ENCODE measurements around the gene GPR142.

DNA sequence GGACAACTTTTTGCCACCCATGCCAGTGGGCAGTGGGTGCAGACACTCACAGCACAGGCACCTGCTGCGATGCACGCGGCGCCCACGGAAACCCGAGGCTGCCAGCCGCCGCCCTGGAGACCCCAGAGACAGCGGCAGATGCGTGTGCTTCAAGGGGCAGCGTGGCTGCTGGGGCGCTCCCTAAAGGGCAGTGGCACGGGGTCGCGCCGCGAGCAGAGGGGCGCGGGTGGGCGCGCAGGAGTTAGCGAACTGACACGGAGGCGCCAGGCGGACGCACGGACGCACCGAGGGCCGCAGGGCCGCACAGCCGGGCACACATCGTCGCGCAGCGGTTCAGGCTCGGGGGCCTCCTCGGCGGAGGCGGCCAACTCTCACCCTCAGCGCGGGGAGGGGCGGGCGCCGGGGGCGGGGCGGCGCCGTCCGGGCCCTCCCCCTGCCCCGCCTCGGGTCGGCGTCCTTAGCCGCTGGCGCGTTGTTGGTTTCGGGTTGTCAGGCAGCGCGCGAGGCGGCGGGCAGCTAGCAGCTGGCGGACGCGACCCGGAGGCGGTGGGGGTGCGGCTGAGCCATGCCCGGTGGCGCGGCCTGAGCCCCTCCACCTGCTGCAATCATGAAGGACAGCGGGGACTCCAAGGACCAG lies 41.4 kb upstream of the GPR142 start, which contains the start of gene KIF19:
- TF ChIP-seq, protein P1, sequence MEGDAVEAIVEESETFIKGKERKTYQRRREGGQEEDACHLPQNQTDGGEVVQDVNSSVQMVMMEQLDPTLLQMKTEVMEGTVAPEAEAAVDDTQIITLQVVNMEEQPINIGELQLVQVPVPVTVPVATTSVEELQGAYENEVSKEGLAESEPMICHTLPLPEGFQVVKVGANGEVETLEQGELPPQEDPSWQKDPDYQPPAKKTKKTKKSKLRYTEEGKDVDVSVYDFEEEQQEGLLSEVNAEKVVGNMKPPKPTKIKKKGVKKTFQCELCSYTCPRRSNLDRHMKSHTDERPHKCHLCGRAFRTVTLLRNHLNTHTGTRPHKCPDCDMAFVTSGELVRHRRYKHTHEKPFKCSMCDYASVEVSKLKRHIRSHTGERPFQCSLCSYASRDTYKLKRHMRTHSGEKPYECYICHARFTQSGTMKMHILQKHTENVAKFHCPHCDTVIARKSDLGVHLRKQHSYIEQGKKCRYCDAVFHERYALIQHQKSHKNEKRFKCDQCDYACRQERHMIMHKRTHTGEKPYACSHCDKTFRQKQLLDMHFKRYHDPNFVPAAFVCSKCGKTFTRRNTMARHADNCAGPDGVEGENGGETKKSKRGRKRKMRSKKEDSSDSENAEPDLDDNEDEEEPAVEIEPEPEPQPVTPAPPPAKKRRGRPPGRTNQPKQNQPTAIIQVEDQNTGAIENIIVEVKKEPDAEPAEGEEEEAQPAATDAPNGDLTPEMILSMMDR (IDR thresholded peaks at IDR 0.05): no peak
- TF ChIP-seq POLR2A (IDR thresholded peaks at IDR 0.05): no peak
